WTC11 (cell line): ENCODE results near the gene LRRN4. TPM values are rescaled to one million over a fixed set of nuclear protein-coding genes. Genes with fewer than 3 reads are reported as not detected.

Experiments used
- ATAC-seq: fragments of 200-7000 bp; cut with Tn5 transposase; 2 replicates; pipeline ENCODE4 v1.10.0; 2021; ENCODE audit warnings: mild to moderate bottlenecking, moderate library complexity
- CTCF ChIA-PET: fragments of 300-600 bp; sonication (Branson Sonifier 250); formaldehyde crosslinking; loops from one replicate; lab custom pipeline; 2021; ENCODE audit warnings: antibody characterized with exemption; lab: Charles Lee
- POLR2A ChIA-PET: fragments of 350-600 bp; sonication (Branson Sonifier 250); formaldehyde crosslinking; loops from one replicate; lab custom pipeline; 2021; ENCODE audit warnings: antibody characterized with exemption; lab: Charles Lee
- DNase-seq: peaks from one replicate; pipeline ENCODE4 v3.0.0; 2021; ENCODE audit warnings: low spot score
- H3K27ac Mint-ChIP-seq: 2 replicates; pipeline ENCODE4 v1.8.0; 2021; ENCODE audit warnings: mixed read lengths
- H3K27me3 Mint-ChIP-seq: 2 replicates; pipeline ENCODE4 v1.8.0; 2021; ENCODE audit warnings: low read depth, mild to moderate bottlenecking, moderate library complexity, mixed read lengths
- H3K36me3 Mint-ChIP-seq: 2 replicates; pipeline ENCODE4 v1.8.0; 2021; ENCODE audit warnings: mixed read lengths
- H3K4me1 Mint-ChIP-seq: 2 replicates; pipeline ENCODE4 v1.8.0; 2022; ENCODE audit warnings: mixed read lengths
- H3K4me3 Mint-ChIP-seq: 2 replicates; pipeline ENCODE4 v1.8.0; 2021; ENCODE audit warnings: mild to moderate bottlenecking, moderate library complexity, mixed read lengths
- H3K9me3 Mint-ChIP-seq: 2 replicates; pipeline ENCODE4 v1.8.0; 2021; ENCODE audit warnings: mixed read lengths
- ATF6 ChIP-seq: sonication (generic); formaldehyde crosslinking; IDR thresholded peaks from 2 replicates; pipeline ENCODE4 v1.8.1; 2023; ENCODE audit warnings: mild to moderate bottlenecking, missing genetic modification reagents
- E2F5 ChIP-seq: sonication (generic); formaldehyde crosslinking; IDR thresholded peaks from 2 replicates; pipeline ENCODE4 v1.8.1; 2022; ENCODE audit warnings: mild to moderate bottlenecking, moderate library complexity, missing genetic modification reagents
- ELF4 ChIP-seq: sonication (generic); formaldehyde crosslinking; IDR thresholded peaks from 2 replicates; pipeline ENCODE4 v1.8.1; 2022; ENCODE audit warnings: low read depth, mild to moderate bottlenecking, moderate library complexity, missing genetic modification reagents
- ETV6 ChIP-seq: sonication (generic); formaldehyde crosslinking; IDR thresholded peaks from 2 replicates; pipeline ENCODE4 v1.8.1; 2022; ENCODE audit warnings: mild to moderate bottlenecking, missing genetic modification reagents
- FOXP1 ChIP-seq: sonication (generic); formaldehyde crosslinking; IDR thresholded peaks from 2 replicates; pipeline ENCODE4 v1.8.0; 2022; ENCODE audit warnings: missing genetic modification reagents, mild to moderate bottlenecking, moderate library complexity, borderline replicate concordance
- OVOL2 ChIP-seq: fragments of 250-450 bp; sonication (Bioruptor Pico); IDR thresholded peaks from 2 replicates; pipeline ENCODE4 v1.9.0; 2021; ENCODE audit warnings: mild to moderate bottlenecking, borderline replicate concordance
- TEAD1 ChIP-seq: sonication (generic); formaldehyde crosslinking; IDR thresholded peaks from 2 replicates; pipeline ENCODE4 v1.8.0; 2022; ENCODE audit warnings: mild to moderate bottlenecking, missing genetic modification reagents
- USF2 ChIP-seq: sonication (generic); formaldehyde crosslinking; IDR thresholded peaks from 2 replicates; pipeline ENCODE4 v1.8.1; 2023; ENCODE audit warnings: mild to moderate bottlenecking, missing genetic modification reagents, moderate library complexity
- ZNF396 ChIP-seq: fragments of 250-450 bp; sonication (Bioruptor Pico); IDR thresholded peaks from 2 replicates; pipeline ENCODE4 v1.8.0; 2021; ENCODE audit warnings: mild to moderate bottlenecking, moderate library complexity, borderline replicate concordance
- ZNF416 ChIP-seq: fragments of 250-450 bp; sonication (Bioruptor Pico); IDR thresholded peaks from 2 replicates; pipeline ENCODE4 v1.9.0; 2021; ENCODE audit warnings: mild to moderate bottlenecking, inconsistent platforms
- total RNA-seq: library from RNA; stranded (reverse); gene quantifications from 3 replicates; pipeline ENCODE4 v1.2.3, GENCODE V29; 2021
- TF ChIP-seq, protein P1 (sequence below): sonication (generic); formaldehyde crosslinking; IDR thresholded peaks from 2 replicates; pipeline ENCODE4 v1.8.0; 2023; ENCODE audit warnings: mild to moderate bottlenecking, missing genetic modification reagents
- TF ChIP-seq, protein P2 (sequence below): sonication (generic); formaldehyde crosslinking; IDR thresholded peaks from 2 replicates; pipeline ENCODE4 v1.8.1; 2023; ENCODE audit warnings: mild to moderate bottlenecking, missing genetic modification reagents, borderline replicate concordance

LRRN4 gene
- total RNA-seq, 1 experiment from 2014 or later, result 0.48 TPM

DNA sequence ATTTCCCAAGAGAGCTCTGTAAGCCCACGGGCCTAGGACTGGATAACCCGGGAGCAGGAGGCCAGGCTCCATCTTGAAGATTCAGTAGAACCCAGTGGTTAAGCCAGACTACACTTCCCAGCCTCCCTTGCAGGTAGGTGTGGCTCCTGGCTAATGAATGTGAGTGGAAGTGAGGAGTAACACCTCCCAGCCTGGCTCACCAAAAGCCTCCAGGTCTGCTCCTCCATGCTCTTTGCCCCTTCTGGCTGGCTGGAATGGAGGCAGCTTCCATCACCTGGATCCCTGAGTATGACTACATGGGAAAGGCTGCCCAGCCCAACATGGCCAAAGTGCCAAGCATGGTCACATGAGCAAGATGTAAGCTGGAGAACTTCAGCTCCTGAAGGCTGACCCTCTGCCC, 9.7 kb downstream of the LRRN4 start:
- ATAC-seq (peak; percentile 94), DNase-seq (peak; percentile 25)
- H3K9me3 Mint-ChIP-seq, result no peaks in the 10 kb centered on the region
- POLR2A ChIA-PET, result no interaction called here
- CTCF ChIA-PET, result interaction anchor here (0.9 kb wide), 1 partner anchor 9 kb away, joined by 3 read pairs; no protein-coding TSS in a partner anchor
- H3K27ac Mint-ChIP-seq, result no peak overlapping the region
- H3K27me3 Mint-ChIP-seq, result peaks cover 16% of the 10 kb centered on the region
- no peak overlapping the region for H3K4me3 Mint-ChIP-seq
- H3K4me1 Mint-ChIP-seq, result no peaks in the 10 kb centered on the region; the same call in 1 of the 2 replicates
- TF ChIP-seq, protein P1, sequence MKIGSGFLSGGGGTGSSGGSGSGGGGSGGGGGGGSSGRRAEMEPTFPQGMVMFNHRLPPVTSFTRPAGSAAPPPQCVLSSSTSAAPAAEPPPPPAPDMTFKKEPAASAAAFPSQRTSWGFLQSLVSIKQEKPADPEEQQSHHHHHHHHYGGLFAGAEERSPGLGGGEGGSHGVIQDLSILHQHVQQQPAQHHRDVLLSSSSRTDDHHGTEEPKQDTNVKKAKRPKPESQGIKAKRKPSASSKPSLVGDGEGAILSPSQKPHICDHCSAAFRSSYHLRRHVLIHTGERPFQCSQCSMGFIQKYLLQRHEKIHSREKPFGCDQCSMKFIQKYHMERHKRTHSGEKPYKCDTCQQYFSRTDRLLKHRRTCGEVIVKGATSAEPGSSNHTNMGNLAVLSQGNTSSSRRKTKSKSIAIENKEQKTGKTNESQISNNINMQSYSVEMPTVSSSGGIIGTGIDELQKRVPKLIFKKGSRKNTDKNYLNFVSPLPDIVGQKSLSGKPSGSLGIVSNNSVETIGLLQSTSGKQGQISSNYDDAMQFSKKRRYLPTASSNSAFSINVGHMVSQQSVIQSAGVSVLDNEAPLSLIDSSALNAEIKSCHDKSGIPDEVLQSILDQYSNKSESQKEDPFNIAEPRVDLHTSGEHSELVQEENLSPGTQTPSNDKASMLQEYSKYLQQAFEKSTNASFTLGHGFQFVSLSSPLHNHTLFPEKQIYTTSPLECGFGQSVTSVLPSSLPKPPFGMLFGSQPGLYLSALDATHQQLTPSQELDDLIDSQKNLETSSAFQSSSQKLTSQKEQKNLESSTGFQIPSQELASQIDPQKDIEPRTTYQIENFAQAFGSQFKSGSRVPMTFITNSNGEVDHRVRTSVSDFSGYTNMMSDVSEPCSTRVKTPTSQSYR (CRISPR knock-in tag), result no peak
- TF ChIP-seq ZNF416, result no peak
- no peak for TF ChIP-seq ETV6 (CRISPR knock-in tag)
- no peak for TF ChIP-seq OVOL2 (CRISPR knock-in tag)
- TF ChIP-seq E2F5 (CRISPR knock-in tag), result no peak
- no peak for TF ChIP-seq FOXP1
- peaks cover 9% of the 10 kb centered on the region for H3K36me3 Mint-ChIP-seq

GRCh38 chr20:6041808-6042265, 12.0 kb downstream of the LRRN4 start:
- TF ChIP-seq TEAD1 (CRISPR knock-in tag) (no peak), USF2 (CRISPR knock-in tag) (no peak), ZNF396 (CRISPR knock-in tag) (no peak), ELF4 (no peak), ATF6 (CRISPR knock-in tag) (no peak)
- TF ChIP-seq, protein P2, sequence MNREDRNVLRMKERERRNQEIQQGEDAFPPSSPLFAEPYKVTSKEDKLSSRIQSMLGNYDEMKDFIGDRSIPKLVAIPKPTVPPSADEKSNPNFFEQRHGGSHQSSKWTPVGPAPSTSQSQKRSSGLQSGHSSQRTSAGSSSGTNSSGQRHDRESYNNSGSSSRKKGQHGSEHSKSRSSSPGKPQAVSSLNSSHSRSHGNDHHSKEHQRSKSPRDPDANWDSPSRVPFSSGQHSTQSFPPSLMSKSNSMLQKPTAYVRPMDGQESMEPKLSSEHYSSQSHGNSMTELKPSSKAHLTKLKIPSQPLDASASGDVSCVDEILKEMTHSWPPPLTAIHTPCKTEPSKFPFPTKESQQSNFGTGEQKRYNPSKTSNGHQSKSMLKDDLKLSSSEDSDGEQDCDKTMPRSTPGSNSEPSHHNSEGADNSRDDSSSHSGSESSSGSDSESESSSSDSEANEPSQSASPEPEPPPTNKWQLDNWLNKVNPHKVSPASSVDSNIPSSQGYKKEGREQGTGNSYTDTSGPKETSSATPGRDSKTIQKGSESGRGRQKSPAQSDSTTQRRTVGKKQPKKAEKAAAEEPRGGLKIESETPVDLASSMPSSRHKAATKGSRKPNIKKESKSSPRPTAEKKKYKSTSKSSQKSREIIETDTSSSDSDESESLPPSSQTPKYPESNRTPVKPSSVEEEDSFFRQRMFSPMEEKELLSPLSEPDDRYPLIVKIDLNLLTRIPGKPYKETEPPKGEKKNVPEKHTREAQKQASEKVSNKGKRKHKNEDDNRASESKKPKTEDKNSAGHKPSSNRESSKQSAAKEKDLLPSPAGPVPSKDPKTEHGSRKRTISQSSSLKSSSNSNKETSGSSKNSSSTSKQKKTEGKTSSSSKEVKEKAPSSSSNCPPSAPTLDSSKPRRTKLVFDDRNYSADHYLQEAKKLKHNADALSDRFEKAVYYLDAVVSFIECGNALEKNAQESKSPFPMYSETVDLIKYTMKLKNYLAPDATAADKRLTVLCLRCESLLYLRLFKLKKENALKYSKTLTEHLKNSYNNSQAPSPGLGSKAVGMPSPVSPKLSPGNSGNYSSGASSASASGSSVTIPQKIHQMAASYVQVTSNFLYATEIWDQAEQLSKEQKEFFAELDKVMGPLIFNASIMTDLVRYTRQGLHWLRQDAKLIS (CRISPR knock-in tag), result no peak
- no peaks in the 10 kb centered on the region for H3K9me3 Mint-ChIP-seq
- H3K4me3 Mint-ChIP-seq, result no peak overlapping the region
- peaks cover 16% of the 10 kb centered on the region for H3K36me3 Mint-ChIP-seq
- ATAC-seq (no peak), DNase-seq (no peak)
- ChIA-PET CTCF (no interaction called here), POLR2A (interaction anchor here (1.0 kb wide), 1 partner anchor 12 kb away, joined by 3 read pairs; the partner anchor contains the start of gene LRRN4)
- no peaks in the 10 kb centered on the region for H3K27me3 Mint-ChIP-seq
- H3K4me1 Mint-ChIP-seq, result peaks cover 4% of the 10 kb centered on the region; the same call in 1 of the 2 replicates
- H3K27ac Mint-ChIP-seq, result no peak overlapping the region
